ENCODE measurements around the gene CEP295NL.

The CEP295NL gene

GRCh38 chr17:78855561-78856165 is 47.3 kb downstream of the CEP295NL start:
- Histone ChIP-seq H3K27ac (ENCODE audit: low read depth, low read length, poor library complexity, severe bottlenecking) (no peak overlapping the region), H2AFZ (ENCODE audit: low read length) (no peak overlapping the region), H3K4me1 (ENCODE audit: insufficient read depth, low read length, severe bottlenecking) (no peaks in the 10 kb centered on the region), H3K9me2 (ENCODE audit: low read depth, low read length) (no peaks in the 10 kb centered on the region), H3K9ac (ENCODE audit: low read length) (no peak overlapping the region), H3K9me3 (ENCODE audit: low read length) (no peaks in the 10 kb centered on the region), H3K79me2 (ENCODE audit: insufficient read depth, low read length) (no peaks in the 10 kb centered on the region), H4K20me1 (ENCODE audit: insufficient read depth, low read length) (no peaks in the 10 kb centered on the region), H3K27me3 (ENCODE audit: insufficient read depth, low read length) (0 out of 2 replicates have a peak, but pooled peaks cover 5% of the 10 kb centered on the region), H3F3A (ENCODE audit: insufficient read depth, low read length) (no peaks in the 10 kb centered on the region), H3K4me3 (ENCODE audit: low read depth, low read length, poor library complexity, severe bottlenecking) (no peak overlapping the region), H3K4me2 (ENCODE audit: low read length) (no peak overlapping the region), H3K36me3 (ENCODE audit: insufficient read depth, low read length) (no peaks in the 10 kb centered on the region)
- TF ChIP-seq, protein P1, sequence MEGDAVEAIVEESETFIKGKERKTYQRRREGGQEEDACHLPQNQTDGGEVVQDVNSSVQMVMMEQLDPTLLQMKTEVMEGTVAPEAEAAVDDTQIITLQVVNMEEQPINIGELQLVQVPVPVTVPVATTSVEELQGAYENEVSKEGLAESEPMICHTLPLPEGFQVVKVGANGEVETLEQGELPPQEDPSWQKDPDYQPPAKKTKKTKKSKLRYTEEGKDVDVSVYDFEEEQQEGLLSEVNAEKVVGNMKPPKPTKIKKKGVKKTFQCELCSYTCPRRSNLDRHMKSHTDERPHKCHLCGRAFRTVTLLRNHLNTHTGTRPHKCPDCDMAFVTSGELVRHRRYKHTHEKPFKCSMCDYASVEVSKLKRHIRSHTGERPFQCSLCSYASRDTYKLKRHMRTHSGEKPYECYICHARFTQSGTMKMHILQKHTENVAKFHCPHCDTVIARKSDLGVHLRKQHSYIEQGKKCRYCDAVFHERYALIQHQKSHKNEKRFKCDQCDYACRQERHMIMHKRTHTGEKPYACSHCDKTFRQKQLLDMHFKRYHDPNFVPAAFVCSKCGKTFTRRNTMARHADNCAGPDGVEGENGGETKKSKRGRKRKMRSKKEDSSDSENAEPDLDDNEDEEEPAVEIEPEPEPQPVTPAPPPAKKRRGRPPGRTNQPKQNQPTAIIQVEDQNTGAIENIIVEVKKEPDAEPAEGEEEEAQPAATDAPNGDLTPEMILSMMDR (IDR thresholded peaks at IDR 0.05; ENCODE audit: low read length): no peak
- no peak for TF ChIP-seq EZH2 (IDR thresholded peaks at IDR 0.05; ENCODE audit: borderline replicate concordance, low read length)

DNA sequence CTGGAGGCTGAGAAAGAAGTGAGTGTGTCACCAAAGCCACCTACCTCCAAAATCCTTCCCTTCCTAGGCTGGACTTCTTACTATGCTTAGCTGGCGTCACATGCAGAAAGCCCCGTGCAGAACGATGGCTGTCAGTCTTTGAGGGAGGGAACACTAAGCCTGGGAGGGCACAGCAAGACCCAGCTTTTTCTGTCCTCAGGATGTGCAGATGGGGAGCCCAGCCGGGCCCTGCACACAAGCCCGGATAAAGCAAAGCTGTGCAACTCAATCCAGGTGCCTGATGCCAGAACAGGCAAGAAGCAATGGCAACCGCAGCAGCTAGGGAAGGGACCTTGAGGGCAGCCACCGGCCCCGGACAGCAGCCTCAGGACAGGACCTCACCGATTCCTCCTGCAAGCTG is 48.5 kb downstream of the CEP295NL start:
- Histone ChIP-seq H3K4me3 (ENCODE audit: low read depth, low read length, poor library complexity, severe bottlenecking) (no peak overlapping the region), H3K36me3 (ENCODE audit: insufficient read depth, low read length) (no peaks in the 10 kb centered on the region), H4K20me1 (ENCODE audit: insufficient read depth, low read length) (no peaks in the 10 kb centered on the region), H3K79me2 (ENCODE audit: insufficient read depth, low read length) (no peaks in the 10 kb centered on the region), H3K4me2 (ENCODE audit: low read length) (no peak overlapping the region), H3K27ac (ENCODE audit: low read depth, low read length, poor library complexity, severe bottlenecking) (no peak overlapping the region), H3K9ac (ENCODE audit: low read length) (no peak overlapping the region), H3F3A (ENCODE audit: insufficient read depth, low read length) (no peaks in the 10 kb centered on the region), H3K27me3 (ENCODE audit: insufficient read depth, low read length) (0 out of 2 replicates have a peak, but pooled peaks cover 5% of the 10 kb centered on the region), H3K9me2 (ENCODE audit: low read depth, low read length) (no peaks in the 10 kb centered on the region), H3K4me1 (ENCODE audit: insufficient read depth, low read length, severe bottlenecking) (no peaks in the 10 kb centered on the region), H3K9me3 (ENCODE audit: low read length) (no peaks in the 10 kb centered on the region), H2AFZ (ENCODE audit: low read length) (no peak overlapping the region)
- TF ChIP-seq, protein P1 (IDR thresholded peaks at IDR 0.05; ENCODE audit: low read length): no peak
- no peak for TF ChIP-seq EZH2 (IDR thresholded peaks at IDR 0.05; ENCODE audit: borderline replicate concordance, low read length)

GRCh38 chr17:78853926-78854394 is 49.0 kb downstream of the CEP295NL start:
- no peaks in the 10 kb centered on the region for H4K20me1 ChIP-seq (ENCODE audit: insufficient read depth, low read length)
- H3K27me3 ChIP-seq (ENCODE audit: insufficient read depth, low read length): 0 out of 2 replicates have a peak, but pooled peaks cover 5% of the 10 kb centered on the region
- no peak overlapping the region for H3K9ac ChIP-seq (ENCODE audit: low read length)
- no peak overlapping the region for H3K4me2 ChIP-seq (ENCODE audit: low read length)
- H2AFZ ChIP-seq (ENCODE audit: low read length): no peak overlapping the region
- H3K4me3 ChIP-seq (ENCODE audit: low read depth, low read length, poor library complexity, severe bottlenecking): no peak overlapping the region
- no peak for TF ChIP-seq EZH2 (IDR thresholded peaks at IDR 0.05; ENCODE audit: borderline replicate concordance, low read length)
- TF ChIP-seq, protein P1 (IDR thresholded peaks at IDR 0.05; ENCODE audit: low read length): no peak
- no peaks in the 10 kb centered on the region for H3F3A ChIP-seq (ENCODE audit: insufficient read depth, low read length)
- no peaks in the 10 kb centered on the region for H3K79me2 ChIP-seq (ENCODE audit: insufficient read depth, low read length)
- H3K9me3 ChIP-seq (ENCODE audit: low read length): no peaks in the 10 kb centered on the region
- no peaks in the 10 kb centered on the region for H3K9me2 ChIP-seq (ENCODE audit: low read depth, low read length)
- H3K27ac ChIP-seq (ENCODE audit: low read depth, low read length, poor library complexity, severe bottlenecking): no peak overlapping the region
- H3K4me1 ChIP-seq (ENCODE audit: insufficient read depth, low read length, severe bottlenecking): no peaks in the 10 kb centered on the region
- no peaks in the 10 kb centered on the region for H3K36me3 ChIP-seq (ENCODE audit: insufficient read depth, low read length)
